ENCODE data around the gene POLE.

DNA sequence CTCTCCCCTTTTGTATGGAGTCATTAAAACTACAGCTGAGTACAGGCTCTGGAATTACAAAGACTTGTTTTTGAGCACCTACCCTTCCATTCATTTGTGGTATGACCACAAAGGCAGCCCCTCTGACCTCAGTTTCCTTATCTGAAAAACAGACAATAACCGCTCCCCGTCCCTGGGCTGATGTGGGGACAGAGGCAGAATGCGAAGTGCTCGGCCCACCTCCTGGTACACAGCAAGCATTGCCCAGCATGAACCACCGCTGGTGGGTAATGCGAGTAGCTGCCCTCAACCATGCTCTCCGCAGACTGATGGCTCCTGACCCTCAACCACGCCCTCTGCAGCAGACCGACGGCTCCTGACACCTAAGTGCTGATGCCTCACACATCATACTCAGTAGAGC is 46.2 kb downstream of the POLE start:
- TF ChIP-seq KLF9 (tag by site-specific recombination; IDR thresholded peaks at IDR 0.05; ENCODE audit: low read depth) (no peak), ZNF776 (tag by site-specific recombination; IDR thresholded peaks at IDR 0.05; ENCODE audit: borderline replicate concordance) (no peak), ZNF311 (tag by site-specific recombination; IDR thresholded peaks at IDR 0.05; ENCODE audit: borderline replicate concordance) (no peak), SP2 (tag by site-specific recombination; IDR thresholded peaks at IDR 0.05) (no peak), YY1 (tag by site-specific recombination; IDR thresholded peaks at IDR 0.05) (no peak), ZNF423 (tag by site-specific recombination; IDR thresholded peaks at IDR 0.05) (no peak)
- TF ChIP-seq, protein P1, sequence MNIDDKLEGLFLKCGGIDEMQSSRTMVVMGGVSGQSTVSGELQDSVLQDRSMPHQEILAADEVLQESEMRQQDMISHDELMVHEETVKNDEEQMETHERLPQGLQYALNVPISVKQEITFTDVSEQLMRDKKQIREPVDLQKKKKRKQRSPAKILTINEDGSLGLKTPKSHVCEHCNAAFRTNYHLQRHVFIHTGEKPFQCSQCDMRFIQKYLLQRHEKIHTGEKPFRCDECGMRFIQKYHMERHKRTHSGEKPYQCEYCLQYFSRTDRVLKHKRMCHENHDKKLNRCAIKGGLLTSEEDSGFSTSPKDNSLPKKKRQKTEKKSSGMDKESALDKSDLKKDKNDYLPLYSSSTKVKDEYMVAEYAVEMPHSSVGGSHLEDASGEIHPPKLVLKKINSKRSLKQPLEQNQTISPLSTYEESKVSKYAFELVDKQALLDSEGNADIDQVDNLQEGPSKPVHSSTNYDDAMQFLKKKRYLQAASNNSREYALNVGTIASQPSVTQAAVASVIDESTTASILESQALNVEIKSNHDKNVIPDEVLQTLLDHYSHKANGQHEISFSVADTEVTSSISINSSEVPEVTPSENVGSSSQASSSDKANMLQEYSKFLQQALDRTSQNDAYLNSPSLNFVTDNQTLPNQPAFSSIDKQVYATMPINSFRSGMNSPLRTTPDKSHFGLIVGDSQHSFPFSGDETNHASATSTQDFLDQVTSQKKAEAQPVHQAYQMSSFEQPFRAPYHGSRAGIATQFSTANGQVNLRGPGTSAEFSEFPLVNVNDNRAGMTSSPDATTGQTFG (tag by site-specific recombination; IDR thresholded peaks at IDR 0.05; ENCODE audit: borderline replicate concordance): no peak
- TF ChIP-seq, protein P2, sequence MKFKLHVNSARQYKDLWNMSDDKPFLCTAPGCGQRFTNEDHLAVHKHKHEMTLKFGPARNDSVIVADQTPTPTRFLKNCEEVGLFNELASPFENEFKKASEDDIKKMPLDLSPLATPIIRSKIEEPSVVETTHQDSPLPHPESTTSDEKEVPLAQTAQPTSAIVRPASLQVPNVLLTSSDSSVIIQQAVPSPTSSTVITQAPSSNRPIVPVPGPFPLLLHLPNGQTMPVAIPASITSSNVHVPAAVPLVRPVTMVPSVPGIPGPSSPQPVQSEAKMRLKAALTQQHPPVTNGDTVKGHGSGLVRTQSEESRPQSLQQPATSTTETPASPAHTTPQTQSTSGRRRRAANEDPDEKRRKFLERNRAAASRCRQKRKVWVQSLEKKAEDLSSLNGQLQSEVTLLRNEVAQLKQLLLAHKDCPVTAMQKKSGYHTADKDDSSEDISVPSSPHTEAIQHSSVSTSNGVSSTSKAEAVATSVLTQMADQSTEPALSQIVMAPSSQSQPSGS (tag by site-specific recombination; IDR thresholded peaks at IDR 0.05; ENCODE audit: low read depth): no peak
- TF ChIP-seq, protein P3, sequence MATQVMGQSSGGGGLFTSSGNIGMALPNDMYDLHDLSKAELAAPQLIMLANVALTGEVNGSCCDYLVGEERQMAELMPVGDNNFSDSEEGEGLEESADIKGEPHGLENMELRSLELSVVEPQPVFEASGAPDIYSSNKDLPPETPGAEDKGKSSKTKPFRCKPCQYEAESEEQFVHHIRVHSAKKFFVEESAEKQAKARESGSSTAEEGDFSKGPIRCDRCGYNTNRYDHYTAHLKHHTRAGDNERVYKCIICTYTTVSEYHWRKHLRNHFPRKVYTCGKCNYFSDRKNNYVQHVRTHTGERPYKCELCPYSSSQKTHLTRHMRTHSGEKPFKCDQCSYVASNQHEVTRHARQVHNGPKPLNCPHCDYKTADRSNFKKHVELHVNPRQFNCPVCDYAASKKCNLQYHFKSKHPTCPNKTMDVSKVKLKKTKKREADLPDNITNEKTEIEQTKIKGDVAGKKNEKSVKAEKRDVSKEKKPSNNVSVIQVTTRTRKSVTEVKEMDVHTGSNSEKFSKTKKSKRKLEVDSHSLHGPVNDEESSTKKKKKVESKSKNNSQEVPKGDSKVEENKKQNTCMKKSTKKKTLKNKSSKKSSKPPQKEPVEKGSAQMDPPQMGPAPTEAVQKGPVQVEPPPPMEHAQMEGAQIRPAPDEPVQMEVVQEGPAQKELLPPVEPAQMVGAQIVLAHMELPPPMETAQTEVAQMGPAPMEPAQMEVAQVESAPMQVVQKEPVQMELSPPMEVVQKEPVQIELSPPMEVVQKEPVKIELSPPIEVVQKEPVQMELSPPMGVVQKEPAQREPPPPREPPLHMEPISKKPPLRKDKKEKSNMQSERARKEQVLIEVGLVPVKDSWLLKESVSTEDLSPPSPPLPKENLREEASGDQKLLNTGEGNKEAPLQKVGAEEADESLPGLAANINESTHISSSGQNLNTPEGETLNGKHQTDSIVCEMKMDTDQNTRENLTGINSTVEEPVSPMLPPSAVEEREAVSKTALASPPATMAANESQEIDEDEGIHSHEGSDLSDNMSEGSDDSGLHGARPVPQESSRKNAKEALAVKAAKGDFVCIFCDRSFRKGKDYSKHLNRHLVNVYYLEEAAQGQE (tag by site-specific recombination; IDR thresholded peaks at IDR 0.05): no peak
- TF ChIP-seq, protein P4, sequence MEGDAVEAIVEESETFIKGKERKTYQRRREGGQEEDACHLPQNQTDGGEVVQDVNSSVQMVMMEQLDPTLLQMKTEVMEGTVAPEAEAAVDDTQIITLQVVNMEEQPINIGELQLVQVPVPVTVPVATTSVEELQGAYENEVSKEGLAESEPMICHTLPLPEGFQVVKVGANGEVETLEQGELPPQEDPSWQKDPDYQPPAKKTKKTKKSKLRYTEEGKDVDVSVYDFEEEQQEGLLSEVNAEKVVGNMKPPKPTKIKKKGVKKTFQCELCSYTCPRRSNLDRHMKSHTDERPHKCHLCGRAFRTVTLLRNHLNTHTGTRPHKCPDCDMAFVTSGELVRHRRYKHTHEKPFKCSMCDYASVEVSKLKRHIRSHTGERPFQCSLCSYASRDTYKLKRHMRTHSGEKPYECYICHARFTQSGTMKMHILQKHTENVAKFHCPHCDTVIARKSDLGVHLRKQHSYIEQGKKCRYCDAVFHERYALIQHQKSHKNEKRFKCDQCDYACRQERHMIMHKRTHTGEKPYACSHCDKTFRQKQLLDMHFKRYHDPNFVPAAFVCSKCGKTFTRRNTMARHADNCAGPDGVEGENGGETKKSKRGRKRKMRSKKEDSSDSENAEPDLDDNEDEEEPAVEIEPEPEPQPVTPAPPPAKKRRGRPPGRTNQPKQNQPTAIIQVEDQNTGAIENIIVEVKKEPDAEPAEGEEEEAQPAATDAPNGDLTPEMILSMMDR (tag by site-specific recombination; IDR thresholded peaks at IDR 0.05): no peak
- TF ChIP-seq, protein P5, sequence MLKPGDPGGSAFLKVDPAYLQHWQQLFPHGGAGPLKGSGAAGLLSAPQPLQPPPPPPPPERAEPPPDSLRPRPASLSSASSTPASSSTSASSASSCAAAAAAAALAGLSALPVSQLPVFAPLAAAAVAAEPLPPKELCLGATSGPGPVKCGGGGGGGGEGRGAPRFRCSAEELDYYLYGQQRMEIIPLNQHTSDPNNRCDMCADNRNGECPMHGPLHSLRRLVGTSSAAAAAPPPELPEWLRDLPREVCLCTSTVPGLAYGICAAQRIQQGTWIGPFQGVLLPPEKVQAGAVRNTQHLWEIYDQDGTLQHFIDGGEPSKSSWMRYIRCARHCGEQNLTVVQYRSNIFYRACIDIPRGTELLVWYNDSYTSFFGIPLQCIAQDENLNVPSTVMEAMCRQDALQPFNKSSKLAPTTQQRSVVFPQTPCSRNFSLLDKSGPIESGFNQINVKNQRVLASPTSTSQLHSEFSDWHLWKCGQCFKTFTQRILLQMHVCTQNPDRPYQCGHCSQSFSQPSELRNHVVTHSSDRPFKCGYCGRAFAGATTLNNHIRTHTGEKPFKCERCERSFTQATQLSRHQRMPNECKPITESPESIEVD (tag by site-specific recombination; IDR thresholded peaks at IDR 0.05): no peak
- TF ChIP-seq, protein P6, sequence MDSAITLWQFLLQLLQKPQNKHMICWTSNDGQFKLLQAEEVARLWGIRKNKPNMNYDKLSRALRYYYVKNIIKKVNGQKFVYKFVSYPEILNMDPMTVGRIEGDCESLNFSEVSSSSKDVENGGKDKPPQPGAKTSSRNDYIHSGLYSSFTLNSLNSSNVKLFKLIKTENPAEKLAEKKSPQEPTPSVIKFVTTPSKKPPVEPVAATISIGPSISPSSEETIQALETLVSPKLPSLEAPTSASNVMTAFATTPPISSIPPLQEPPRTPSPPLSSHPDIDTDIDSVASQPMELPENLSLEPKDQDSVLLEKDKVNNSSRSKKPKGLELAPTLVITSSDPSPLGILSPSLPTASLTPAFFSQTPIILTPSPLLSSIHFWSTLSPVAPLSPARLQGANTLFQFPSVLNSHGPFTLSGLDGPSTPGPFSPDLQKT (IDR thresholded peaks at IDR 0.05; ENCODE audit: borderline replicate concordance, low read depth, low read length): no peak

Measured in HEK293 (cell line).